Measurements from ENCODE around the gene IL34. TPM values are rescaled to one million over a fixed set of nuclear protein-coding genes. Genes with fewer than 3 reads are reported as not detected.
A peak's percentile ranks its signal among the peaks of the same experiment; 100 is the strongest.

IL34 gene
- total RNA-seq, 1 donor from 2014 or later, result 1.7 TPM

- DNase-seq, result no peak
Measured at GRCh38 chr16:70702624-70703023, 56.3 kb downstream of the IL34 start.

- peak; percentile 71 for DNase-seq
Measured at GRCh38 chr16:70703041-70703834, 56.9 kb downstream of the IL34 start.

- no peak for DNase-seq
Measured at GRCh38 chr16:70703835-70704381, 57.5 kb downstream of the IL34 start.

GRCh38 chr16:70704586-70704985, 58.2 kb downstream of the IL34 start:
- DNase-seq, result no peak

GRCh38 chr16:70705056-70705455, 58.7 kb downstream of the IL34 start:
- no peak for DNase-seq

GRCh38 chr16:70706948-70707465, 60.6 kb downstream of the IL34 start:
- no peak for DNase-seq

- no peak for DNase-seq
Measured at GRCh38 chr16:70708366-70709246, 62.2 kb downstream of the IL34 start.

- no peak for DNase-seq
Measured at GRCh38 chr16:70709457-70709856, 63.1 kb downstream of the IL34 start.

- DNase-seq, result no peak
Measured at GRCh38 chr16:70709942-70710341, 63.6 kb downstream of the IL34 start.

Other genes starting within 250 kb of the IL34 start
- gene ST3GAL2, start 207.5 kb upstream of the IL34 start, total RNA-seq, result 35.2 TPM
- 6.2 TPM for gene FCSK, start 192.0 kb upstream of the IL34 start, total RNA-seq
- gene COG4, start 123.0 kb upstream of the IL34 start, total RNA-seq, result 29.2 TPM
- 87.3 TPM for gene SF3B3, start 122.7 kb upstream of the IL34 start, total RNA-seq
- gene MTSS2, start 39.5 kb downstream of the IL34 start, total RNA-seq, result 35.4 TPM
- 15.9 TPM for gene VAC14, start 154.6 kb downstream of the IL34 start, total RNA-seq